GM18517 (cell line): Measurements from ENCODE around the gene IDUA.

Source experiments
- ATAC-seq: cut with Tn5 transposase; IDR thresholded peaks from one replicate; pipeline ENCODE4 v1.9.1; 2021; ENCODE audit warnings: mild to moderate bottlenecking, moderate library complexity; ENCODE audit not compliant: unreplicated experiment

IDUA gene

GRCh38 chr4:955931-956381 is 30.9 kb upstream of the IDUA start:
- ATAC-seq: no peak

- ATAC-seq: no peak
Measured at GRCh38 chr4:956531-957230, 30.2 kb upstream of the IDUA start.

GRCh38 chr4:957231-957580 is 29.6 kb upstream of the IDUA start:
- no peak for ATAC-seq

- no peak for ATAC-seq
Measured at GRCh38 chr4:957581-958313, 29.1 kb upstream of the IDUA start.

- no peak for ATAC-seq
Measured at GRCh38 chr4:958314-958665, 28.6 kb upstream of the IDUA start.

- ATAC-seq: no peak
Measured at GRCh38 chr4:958696-959337, 28.0 kb upstream of the IDUA start.

- ATAC-seq: no peak
Measured at GRCh38 chr4:959338-960139, 27.3 kb upstream of the IDUA start.

GRCh38 chr4:960140-960635 is 26.7 kb upstream of the IDUA start:
- no peak for ATAC-seq

- no peak for ATAC-seq
Measured at GRCh38 chr4:960636-961350, 26.1 kb upstream of the IDUA start.

GRCh38 chr4:961351-962230 is 25.3 kb upstream of the IDUA start:
- no peak for ATAC-seq

GRCh38 chr4:962231-963208 is 24.3 kb upstream of the IDUA start:
- no peak for ATAC-seq

- ATAC-seq: no peak
Measured at GRCh38 chr4:963276-964225, 23.3 kb upstream of the IDUA start.

GRCh38 chr4:964346-965025 is 22.4 kb upstream of the IDUA start:
- ATAC-seq: no peak

- no peak for ATAC-seq
Measured at GRCh38 chr4:965048-965765, 21.6 kb upstream of the IDUA start.

GRCh38 chr4:965766-966134 is 21.1 kb upstream of the IDUA start:
- ATAC-seq: no peak
